Tibial artery (tissue), 4 donors: ENCODE results near the gene SYNE2.

Experiments used
- DNase-seq, 2 donors: peaks; one replicate each; pipeline ENCODE4 v3.0.0-alpha.2; 2019
- H3K27ac ChIP-seq, 2 donors: fragments of 200-600 bp; sonication (generic) in 1 of 2; 1 replicate in 1 of 2; 2 replicates in 1 of 2; pipeline ENCODE4 v1.5.1; 2018 to 2019; ENCODE audit warnings: mild to moderate bottlenecking in 1 of 2
- H3K27me3 ChIP-seq, 2 donors: fragments of 200-600 bp; sonication (generic) in 1 of 2; one replicate each; pipeline versions ENCODE4 v1.5.1 to v1.6.0; 2016 to 2019
- H3K36me3 ChIP-seq, 3 donors: fragments of 200-600 bp; sonication (generic) in 2 of 3; one replicate each; pipeline ENCODE4 v1.5.1; 2016 to 2019; ENCODE audit warnings: mild to moderate bottlenecking in 2 of 3
- H3K4me1 ChIP-seq, 4 donors: fragments of 200-600 bp; sonication (generic) in 2 of 4; 1 replicate in 3 of 4; 2 replicates in 1 of 4; pipeline ENCODE4 v1.5.1; 2016 to 2019
- H3K4me3 ChIP-seq, 2 donors: fragments of 200-600 bp; sonication (generic) in 1 of 2; 1 replicate in 1 of 2; 2 replicates in 1 of 2; pipeline ENCODE4 v1.5.1; 2018 to 2019; ENCODE audit warnings: mild to moderate bottlenecking in 2 of 2
- H3K9me3 ChIP-seq, 3 donors: fragments of 200-600 bp; sonication (generic) in 1 of 3; one replicate each; pipeline ENCODE4 v1.5.1; 2016 to 2019
- CTCF ChIP-seq, 2 experiments: fragments of 200-600 bp in 1 of 2; fragments of 450-650 bp in 1 of 2; IDR thresholded peaks; one replicate each; pipeline ENCODE4 v1.5.1; 2017 to 2019; ENCODE audit warnings: antibody characterized with exemption in 2 of 2, mild to moderate bottlenecking in 1 of 2, moderate library complexity in 1 of 2
- intact Hi-C: fragments of 100-400 bp; cut with DNase I; formaldehyde crosslinking; loops from one replicate; pipeline ENCODE4 v1.15.0; 2023; ENCODE audit warnings: low total_unique reads

The SYNE2 gene

GRCh38 chr14:63912286-63912685 is 59.5 kb downstream of the SYNE2 start:
- H3K4me3 ChIP-seq = no peak overlapping the region

GRCh38 chr14:63918411-63918810 is 65.6 kb downstream of the SYNE2 start:
- H3K36me3 ChIP-seq = no peaks in the 10 kb centered on the region
- TF ChIP-seq CTCF (IDR thresholded peaks at IDR 0.05) = no peak
- no peak for DNase-seq
- H3K27me3 ChIP-seq = no peaks in the 10 kb centered on the region
- no peak overlapping the region for H3K27ac ChIP-seq
- no peaks in the 10 kb centered on the region for H3K9me3 ChIP-seq
- intact Hi-C loops = no loop called here
- peaks cover 0 to 18% (median 0%) of the 10 kb centered on the region in 4 donors for H3K4me1 ChIP-seq
- no peak overlapping the region for H3K4me3 ChIP-seq

More at GRCh38 chr14:63912286-63912685, 59.5 kb downstream of the SYNE2 start:
- TF ChIP-seq CTCF (IDR thresholded peaks at IDR 0.05) = no peak
- no peak for DNase-seq
- H3K4me1 ChIP-seq = peaks cover 0 to 24% (median 4%) of the 10 kb centered on the region in 4 donors
- H3K27me3 ChIP-seq = no peaks in the 10 kb centered on the region
- intact Hi-C loops = no loop called here
- no peak overlapping the region for H3K27ac ChIP-seq
- H3K9me3 ChIP-seq = no peaks in the 10 kb centered on the region
- peaks cover 0 to 10% (median 0%) of the 10 kb centered on the region in 3 donors for H3K36me3 ChIP-seq

GRCh38 chr14:63922696-63923421 is 70.1 kb downstream of the SYNE2 start:
- peaks cover 0 to 22% (median under 1%) of the 10 kb centered on the region in 4 donors for H3K4me1 ChIP-seq
- DNase-seq = peak in 1 of 2 donors; percentile 67
- TF ChIP-seq CTCF (IDR thresholded peaks at IDR 0.05) = no peak

GRCh38 chr14:63923422-63923752 is 70.6 kb downstream of the SYNE2 start:
- no peaks in the 10 kb centered on the region for H3K36me3 ChIP-seq
- no peaks in the 10 kb centered on the region for H3K27me3 ChIP-seq
- peak overlapping the region; percentile 29 to 56 for H3K27ac ChIP-seq
- H3K4me1 ChIP-seq = peaks cover 0 to 26% (median 3%) of the 10 kb centered on the region in 4 donors
- no peak overlapping the region for H3K4me3 ChIP-seq
- intact Hi-C loops = no loop called here
- H3K9me3 ChIP-seq = peaks cover 0 to 10% (median 0%) of the 10 kb centered on the region in 3 donors
- TF ChIP-seq CTCF (IDR thresholded peaks at IDR 0.05) = no peak
- DNase-seq = no peak

More at GRCh38 chr14:63922696-63923421, 70.1 kb downstream of the SYNE2 start:
- no peaks in the 10 kb centered on the region for H3K27me3 ChIP-seq
- H3K4me3 ChIP-seq = no peak overlapping the region
- H3K36me3 ChIP-seq = no peaks in the 10 kb centered on the region
- peaks cover 0 to 10% (median 0%) of the 10 kb centered on the region in 3 donors for H3K9me3 ChIP-seq
- H3K27ac ChIP-seq = peak overlapping the region; percentile 29 to 56
- intact Hi-C loops = no loop called here

- Histone ChIP-seq H3K4me1 (peaks cover 0 to 32% (median 5%) of the 10 kb centered on the region in 4 donors), H3K27me3 (no peaks in the 10 kb centered on the region), H3K36me3 (no peaks in the 10 kb centered on the region), H3K4me3 (no peak overlapping the region), H3K9me3 (peaks cover 0 to 10% (median 0%) of the 10 kb centered on the region in 3 donors), H3K27ac (no peak overlapping the region)
- intact Hi-C loops = no loop called here
- no peak for DNase-seq
- no peak for TF ChIP-seq CTCF (IDR thresholded peaks at IDR 0.05)
Observed at GRCh38 chr14:63924375-63924774, 71.6 kb downstream of the SYNE2 start.
